ENCODE data around the gene FAM180A. TPM values are rescaled to one million over a fixed set of nuclear protein-coding genes. Genes with fewer than 3 reads are reported as not detected.

The FAM180A gene
- total and polyA plus RNA-seq, 2 experiments from 2014 or later, result not detected

GRCh38 chr7:135692055-135692454 is 56.6 kb downstream of the FAM180A start:
- Mint-ChIP-seq H3K27me3 (ENCODE audit: insufficient read depth, low read depth, poor library complexity) (no peaks in the 10 kb centered on the region), H3K27ac (no peak overlapping the region), H3K36me3 (ENCODE audit: low read depth) (peaks cover 5% of the 10 kb centered on the region; the same call in 1 of the 3 replicates), H3K4me1 (no peaks in the 10 kb centered on the region), H3K9me3 (no peaks in the 10 kb centered on the region), H3K4me3 (no peak overlapping the region)
- Histone ChIP-seq H4K20me1 (replicated peaks; ENCODE audit: insufficient read depth) (0 out of 2 replicates have a peak, but pooled peaks cover 5% of the 10 kb centered on the region), H3K4me3 (no peak overlapping the region), H3K4me1 (ENCODE audit: insufficient read depth) (no peaks in the 10 kb centered on the region), H3K9me2 (ENCODE audit: insufficient read depth) (no peaks in the 10 kb centered on the region), H3F3A (replicated peaks; ENCODE audit: low read depth) (no peaks in the 10 kb centered on the region), H3K36me3 (ENCODE audit: insufficient read depth) (no peaks in the 10 kb centered on the region), H3K27me3 (ENCODE audit: insufficient read depth) (no peaks in the 10 kb centered on the region), H3K4me2 (no peak overlapping the region), H3K79me2 (replicated peaks; ENCODE audit: insufficient read depth) (no peaks in the 10 kb centered on the region), H3K27ac (ENCODE audit: low read depth) (no peak overlapping the region), H2AFZ (no peak overlapping the region)
- ATAC-seq (no peak), DNase-seq (ENCODE audit: low spot score) (no peak)
- TF ChIP-seq NANOG (IDR thresholded peaks at IDR 0.05; ENCODE audit: borderline replicate concordance) (no peak), ZNF331 (CRISPR knock-in tag; IDR thresholded peaks at IDR 0.05; ENCODE audit: low read depth) (no peak), CTCF (conservative IDR thresholded peaks at IDR 0.05; ENCODE audit: low read depth in 2 of 2) (no peak), ETS1 (IDR thresholded peaks at IDR 0.05) (no peak), STAT1 (IDR thresholded peaks at IDR 0.05; ENCODE audit: unreplicated experiment) (no peak), EZH2phosphoT487 (IDR thresholded peaks at IDR 0.05; ENCODE audit: unreplicated experiment) (no peak), JUNB (IDR thresholded peaks at IDR 0.05; ENCODE audit: unreplicated experiment) (no peak)
- TF ChIP-seq, protein P1, sequence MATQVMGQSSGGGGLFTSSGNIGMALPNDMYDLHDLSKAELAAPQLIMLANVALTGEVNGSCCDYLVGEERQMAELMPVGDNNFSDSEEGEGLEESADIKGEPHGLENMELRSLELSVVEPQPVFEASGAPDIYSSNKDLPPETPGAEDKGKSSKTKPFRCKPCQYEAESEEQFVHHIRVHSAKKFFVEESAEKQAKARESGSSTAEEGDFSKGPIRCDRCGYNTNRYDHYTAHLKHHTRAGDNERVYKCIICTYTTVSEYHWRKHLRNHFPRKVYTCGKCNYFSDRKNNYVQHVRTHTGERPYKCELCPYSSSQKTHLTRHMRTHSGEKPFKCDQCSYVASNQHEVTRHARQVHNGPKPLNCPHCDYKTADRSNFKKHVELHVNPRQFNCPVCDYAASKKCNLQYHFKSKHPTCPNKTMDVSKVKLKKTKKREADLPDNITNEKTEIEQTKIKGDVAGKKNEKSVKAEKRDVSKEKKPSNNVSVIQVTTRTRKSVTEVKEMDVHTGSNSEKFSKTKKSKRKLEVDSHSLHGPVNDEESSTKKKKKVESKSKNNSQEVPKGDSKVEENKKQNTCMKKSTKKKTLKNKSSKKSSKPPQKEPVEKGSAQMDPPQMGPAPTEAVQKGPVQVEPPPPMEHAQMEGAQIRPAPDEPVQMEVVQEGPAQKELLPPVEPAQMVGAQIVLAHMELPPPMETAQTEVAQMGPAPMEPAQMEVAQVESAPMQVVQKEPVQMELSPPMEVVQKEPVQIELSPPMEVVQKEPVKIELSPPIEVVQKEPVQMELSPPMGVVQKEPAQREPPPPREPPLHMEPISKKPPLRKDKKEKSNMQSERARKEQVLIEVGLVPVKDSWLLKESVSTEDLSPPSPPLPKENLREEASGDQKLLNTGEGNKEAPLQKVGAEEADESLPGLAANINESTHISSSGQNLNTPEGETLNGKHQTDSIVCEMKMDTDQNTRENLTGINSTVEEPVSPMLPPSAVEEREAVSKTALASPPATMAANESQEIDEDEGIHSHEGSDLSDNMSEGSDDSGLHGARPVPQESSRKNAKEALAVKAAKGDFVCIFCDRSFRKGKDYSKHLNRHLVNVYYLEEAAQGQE (IDR thresholded peaks at IDR 0.05; ENCODE audit: unreplicated experiment), result no peak
- TF ChIP-seq, protein P2, sequence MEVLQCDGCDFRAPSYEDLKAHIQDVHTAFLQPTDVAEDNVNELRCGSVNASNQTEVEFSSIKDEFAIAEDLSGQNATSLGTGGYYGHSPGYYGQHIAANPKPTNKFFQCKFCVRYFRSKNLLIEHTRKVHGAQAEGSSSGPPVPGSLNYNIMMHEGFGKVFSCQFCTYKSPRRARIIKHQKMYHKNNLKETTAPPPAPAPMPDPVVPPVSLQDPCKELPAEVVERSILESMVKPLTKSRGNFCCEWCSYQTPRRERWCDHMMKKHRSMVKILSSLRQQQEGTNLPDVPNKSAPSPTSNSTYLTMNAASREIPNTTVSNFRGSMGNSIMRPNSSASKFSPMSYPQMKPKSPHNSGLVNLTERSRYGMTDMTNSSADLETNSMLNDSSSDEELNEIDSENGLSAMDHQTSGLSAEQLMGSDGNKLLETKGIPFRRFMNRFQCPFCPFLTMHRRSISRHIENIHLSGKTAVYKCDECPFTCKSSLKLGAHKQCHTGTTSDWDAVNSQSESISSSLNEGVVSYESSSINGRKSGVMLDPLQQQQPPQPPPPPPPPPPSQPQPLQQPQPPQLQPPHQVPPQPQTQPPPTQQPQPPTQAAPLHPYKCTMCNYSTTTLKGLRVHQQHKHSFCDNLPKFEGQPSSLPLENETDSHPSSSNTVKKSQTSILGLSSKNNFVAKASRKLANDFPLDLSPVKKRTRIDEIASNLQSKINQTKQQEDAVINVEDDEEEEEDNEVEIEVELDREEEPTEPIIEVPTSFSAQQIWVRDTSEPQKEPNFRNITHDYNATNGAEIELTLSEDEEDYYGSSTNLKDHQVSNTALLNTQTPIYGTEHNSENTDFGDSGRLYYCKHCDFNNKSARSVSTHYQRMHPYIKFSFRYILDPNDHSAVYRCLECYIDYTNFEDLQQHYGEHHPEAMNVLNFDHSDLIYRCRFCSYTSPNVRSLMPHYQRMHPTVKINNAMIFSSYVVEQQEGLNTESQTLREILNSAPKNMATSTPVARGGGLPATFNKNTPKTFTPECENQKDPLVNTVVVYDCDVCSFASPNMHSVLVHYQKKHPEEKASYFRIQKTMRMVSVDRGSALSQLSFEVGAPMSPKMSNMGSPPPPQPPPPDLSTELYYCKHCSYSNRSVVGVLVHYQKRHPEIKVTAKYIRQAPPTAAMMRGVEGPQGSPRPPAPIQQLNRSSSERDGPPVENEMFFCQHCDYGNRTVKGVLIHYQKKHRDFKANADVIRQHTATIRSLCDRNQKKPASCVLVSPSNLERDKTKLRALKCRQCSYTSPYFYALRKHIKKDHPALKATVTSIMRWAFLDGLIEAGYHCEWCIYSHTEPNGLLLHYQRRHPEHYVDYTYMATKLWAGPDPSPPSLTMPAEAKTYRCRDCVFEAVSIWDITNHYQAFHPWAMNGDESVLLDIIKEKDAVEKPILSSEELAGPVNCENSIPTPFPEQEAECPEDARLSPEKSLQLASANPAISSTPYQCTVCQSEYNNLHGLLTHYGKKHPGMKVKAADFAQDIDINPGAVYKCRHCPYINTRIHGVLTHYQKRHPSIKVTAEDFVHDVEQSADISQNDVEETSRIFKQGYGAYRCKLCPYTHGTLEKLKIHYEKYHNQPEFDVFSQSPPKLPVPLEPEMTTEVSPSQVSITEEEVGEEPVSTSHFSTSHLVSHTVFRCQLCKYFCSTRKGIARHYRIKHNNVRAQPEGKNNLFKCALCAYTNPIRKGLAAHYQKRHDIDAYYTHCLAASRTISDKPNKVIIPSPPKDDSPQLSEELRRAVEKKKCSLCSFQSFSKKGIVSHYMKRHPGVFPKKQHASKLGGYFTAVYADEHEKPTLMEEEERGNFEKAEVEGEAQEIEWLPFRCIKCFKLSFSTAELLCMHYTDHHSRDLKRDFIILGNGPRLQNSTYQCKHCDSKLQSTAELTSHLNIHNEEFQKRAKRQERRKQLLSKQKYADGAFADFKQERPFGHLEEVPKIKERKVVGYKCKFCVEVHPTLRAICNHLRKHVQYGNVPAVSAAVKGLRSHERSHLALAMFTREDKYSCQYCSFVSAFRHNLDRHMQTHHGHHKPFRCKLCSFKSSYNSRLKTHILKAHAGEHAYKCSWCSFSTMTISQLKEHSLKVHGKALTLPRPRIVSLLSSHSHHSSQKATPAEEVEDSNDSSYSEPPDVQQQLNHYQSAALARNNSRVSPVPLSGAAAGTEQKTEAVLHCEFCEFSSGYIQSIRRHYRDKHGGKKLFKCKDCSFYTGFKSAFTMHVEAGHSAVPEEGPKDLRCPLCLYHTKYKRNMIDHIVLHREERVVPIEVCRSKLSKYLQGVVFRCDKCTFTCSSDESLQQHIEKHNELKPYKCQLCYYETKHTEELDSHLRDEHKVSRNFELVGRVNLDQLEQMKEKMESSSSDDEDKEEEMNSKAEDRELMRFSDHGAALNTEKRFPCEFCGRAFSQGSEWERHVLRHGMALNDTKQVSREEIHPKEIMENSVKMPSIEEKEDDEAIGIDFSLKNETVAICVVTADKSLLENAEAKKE (CRISPR knock-in tag; IDR thresholded peaks at IDR 0.05), result no peak
